Uterus (tissue), 2 donors: Measurements from ENCODE around the gene APOC3.

Experiments used
- POLR2A ChIP-seq, 2 donors: fragments of 450-650 bp; IDR thresholded peaks; one replicate each; pipeline ENCODE4 v1.6.1; 2016; ENCODE audit warnings: antibody characterized with exemption in 2 of 2, mild to moderate bottlenecking in 1 of 2, moderate library complexity in 1 of 2
- TF ChIP-seq, protein P1 (sequence below), 4 experiments: fragments of 200-600 bp in 2 of 4; fragments of 450-650 bp in 2 of 4; sonication (generic) in 2 of 4; IDR thresholded peaks; one replicate each; pipeline ENCODE4 v1.5.1; 2016 to 2019; ENCODE audit warnings: antibody characterized with exemption in 4 of 4, mild to moderate bottlenecking in 2 of 4, moderate library complexity in 1 of 4

- TF ChIP-seq, protein P1, sequence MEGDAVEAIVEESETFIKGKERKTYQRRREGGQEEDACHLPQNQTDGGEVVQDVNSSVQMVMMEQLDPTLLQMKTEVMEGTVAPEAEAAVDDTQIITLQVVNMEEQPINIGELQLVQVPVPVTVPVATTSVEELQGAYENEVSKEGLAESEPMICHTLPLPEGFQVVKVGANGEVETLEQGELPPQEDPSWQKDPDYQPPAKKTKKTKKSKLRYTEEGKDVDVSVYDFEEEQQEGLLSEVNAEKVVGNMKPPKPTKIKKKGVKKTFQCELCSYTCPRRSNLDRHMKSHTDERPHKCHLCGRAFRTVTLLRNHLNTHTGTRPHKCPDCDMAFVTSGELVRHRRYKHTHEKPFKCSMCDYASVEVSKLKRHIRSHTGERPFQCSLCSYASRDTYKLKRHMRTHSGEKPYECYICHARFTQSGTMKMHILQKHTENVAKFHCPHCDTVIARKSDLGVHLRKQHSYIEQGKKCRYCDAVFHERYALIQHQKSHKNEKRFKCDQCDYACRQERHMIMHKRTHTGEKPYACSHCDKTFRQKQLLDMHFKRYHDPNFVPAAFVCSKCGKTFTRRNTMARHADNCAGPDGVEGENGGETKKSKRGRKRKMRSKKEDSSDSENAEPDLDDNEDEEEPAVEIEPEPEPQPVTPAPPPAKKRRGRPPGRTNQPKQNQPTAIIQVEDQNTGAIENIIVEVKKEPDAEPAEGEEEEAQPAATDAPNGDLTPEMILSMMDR (IDR thresholded peaks at IDR 0.05), result peak in 1 of 4 experiments; percentile 16
- peak; percentile 33 to 58 for TF ChIP-seq POLR2A (IDR thresholded peaks at IDR 0.05)
Measured at GRCh38 chr11:116787786-116788486, 41.8 kb upstream of the APOC3 start, which contains the start of gene ZPR1.
